ENCODE data around the gene AP4E1.

DNA sequence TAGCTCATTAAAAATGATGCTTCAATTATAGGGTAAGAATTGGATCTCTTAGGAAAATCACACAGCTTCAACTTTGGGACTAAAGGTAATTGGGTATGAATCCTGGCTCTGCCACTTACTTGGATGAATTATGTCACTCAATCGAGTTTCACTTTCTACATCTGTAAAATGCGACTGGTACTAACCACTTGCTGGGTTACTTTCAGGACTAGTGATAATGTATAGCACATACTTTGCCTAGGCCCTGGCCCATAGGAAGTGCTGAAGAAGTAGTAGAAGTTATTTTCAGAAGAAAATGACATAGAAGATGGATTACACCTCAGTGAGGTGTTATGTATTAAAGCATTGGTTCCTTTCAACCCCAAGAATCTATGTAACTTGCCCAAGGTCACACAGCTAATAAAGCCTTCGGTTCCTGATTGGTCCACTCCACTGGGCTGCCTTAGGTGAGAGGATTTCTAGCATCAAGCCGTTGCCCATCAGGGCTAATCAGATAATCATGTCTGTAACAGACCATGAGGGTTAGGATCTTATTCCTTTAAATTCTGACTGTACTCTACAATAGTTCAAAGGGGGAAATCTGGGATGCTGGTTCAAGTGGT lies 29.4 kb upstream of the AP4E1 start:
- TF ChIP-seq, protein P1, sequence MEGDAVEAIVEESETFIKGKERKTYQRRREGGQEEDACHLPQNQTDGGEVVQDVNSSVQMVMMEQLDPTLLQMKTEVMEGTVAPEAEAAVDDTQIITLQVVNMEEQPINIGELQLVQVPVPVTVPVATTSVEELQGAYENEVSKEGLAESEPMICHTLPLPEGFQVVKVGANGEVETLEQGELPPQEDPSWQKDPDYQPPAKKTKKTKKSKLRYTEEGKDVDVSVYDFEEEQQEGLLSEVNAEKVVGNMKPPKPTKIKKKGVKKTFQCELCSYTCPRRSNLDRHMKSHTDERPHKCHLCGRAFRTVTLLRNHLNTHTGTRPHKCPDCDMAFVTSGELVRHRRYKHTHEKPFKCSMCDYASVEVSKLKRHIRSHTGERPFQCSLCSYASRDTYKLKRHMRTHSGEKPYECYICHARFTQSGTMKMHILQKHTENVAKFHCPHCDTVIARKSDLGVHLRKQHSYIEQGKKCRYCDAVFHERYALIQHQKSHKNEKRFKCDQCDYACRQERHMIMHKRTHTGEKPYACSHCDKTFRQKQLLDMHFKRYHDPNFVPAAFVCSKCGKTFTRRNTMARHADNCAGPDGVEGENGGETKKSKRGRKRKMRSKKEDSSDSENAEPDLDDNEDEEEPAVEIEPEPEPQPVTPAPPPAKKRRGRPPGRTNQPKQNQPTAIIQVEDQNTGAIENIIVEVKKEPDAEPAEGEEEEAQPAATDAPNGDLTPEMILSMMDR (IDR thresholded peaks at IDR 0.05) = no peak
- no peak for TF ChIP-seq POLR2A (IDR thresholded peaks at IDR 0.05)
